CD8-positive, alpha-beta memory T cell (primary cell): ENCODE measurements around the gene MARCHF10. TPM values are rescaled to one million over a fixed set of nuclear protein-coding genes. Genes with fewer than 3 reads are reported as not detected.
"Not testable (repeated sequence)": the region's sequence is repeated elsewhere in the genome, so short reads cannot be mapped to it uniquely, and the experiment has no call there.

Source experiments
- CTCF ChIA-PET: fragments of 350-600 bp; sonication (Branson Sonifier 250); formaldehyde crosslinking; loops from one replicate; lab custom pipeline; 2021; ENCODE audit warnings: antibody characterized with exemption; lab: Charles Lee
- POLR2A ChIA-PET: fragments of 350-600 bp; sonication (Branson Sonifier 250); formaldehyde crosslinking; loops from one replicate; lab custom pipeline; 2021; ENCODE audit warnings: antibody characterized with exemption; lab: Charles Lee
- DNase-seq, 5 donors: peaks; one replicate each; pipeline versions ENCODE4 v3.0.0 to v3.0.0-alpha.2; 2020 to 2022; ENCODE audit warnings: mixed read lengths in 1 of 5
- H3K27ac ChIP-seq: one replicate; pipeline ENCODE4 v1.7.0; 2013; ENCODE audit warnings: low read depth, mild to moderate bottlenecking, low read length, moderate library complexity
- H3K27me3 ChIP-seq: 2 replicates; pipeline ENCODE4 v1.7.0; 2013; ENCODE audit warnings: low read length, mild to moderate bottlenecking; ENCODE audit not compliant: insufficient read depth, poor library complexity, severe bottlenecking
- H3K36me3 ChIP-seq: 2 replicates; pipeline ENCODE4 v1.7.0; 2013; ENCODE audit warnings: mild to moderate bottlenecking, low read length, moderate library complexity; ENCODE audit not compliant: insufficient read depth
- H3K4me1 ChIP-seq: 2 replicates; pipeline ENCODE4 v1.7.0; 2013; ENCODE audit warnings: mild to moderate bottlenecking, low read length, moderate library complexity; ENCODE audit not compliant: insufficient read depth
- H3K4me3 ChIP-seq: 2 replicates; pipeline ENCODE4 v1.7.0; 2013; ENCODE audit warnings: mild to moderate bottlenecking, low read length
- H3K9me3 ChIP-seq: 2 replicates; pipeline ENCODE4 v1.7.0; 2013; ENCODE audit warnings: mild to moderate bottlenecking, low read length
- H3K27ac Mint-ChIP-seq, 8 donors: one replicate each; pipeline ENCODE4 v1.8.0; 2020 to 2021; ENCODE audit warnings: mixed read lengths in 8 of 8, mild to moderate bottlenecking in 6 of 8, inconsistent platforms in 3 of 8, moderate library complexity in 3 of 8
- H3K27me3 Mint-ChIP-seq, 2 donors: one replicate each; pipeline ENCODE4 v1.8.0; 2020 to 2021; ENCODE audit warnings: mixed read lengths in 2 of 2, mild to moderate bottlenecking in 1 of 2, moderate library complexity in 1 of 2
- H3K36me3 Mint-ChIP-seq, 3 donors: one replicate each; pipeline ENCODE4 v1.8.0; 2020 to 2021; ENCODE audit warnings: mixed read lengths in 3 of 3, inconsistent platforms in 1 of 3, mild to moderate bottlenecking in 1 of 3
- H3K4me1 Mint-ChIP-seq, 3 donors: one replicate each; pipeline ENCODE4 v1.8.0; 2020 to 2021; ENCODE audit warnings: mixed read lengths in 3 of 3, inconsistent platforms in 1 of 3, mild to moderate bottlenecking in 1 of 3
- H3K4me3 Mint-ChIP-seq, 7 donors: one replicate each; pipeline ENCODE4 v1.8.0; 2020 to 2021; ENCODE audit warnings: mixed read lengths in 7 of 7, mild to moderate bottlenecking in 6 of 7, moderate library complexity in 4 of 7, inconsistent platforms in 2 of 7
- H3K9me3 Mint-ChIP-seq, 5 donors: one replicate each; pipeline ENCODE4 v1.8.0; 2020 to 2022; ENCODE audit warnings: mixed read lengths in 5 of 5, mild to moderate bottlenecking in 3 of 5, moderate library complexity in 2 of 5, inconsistent platforms in 1 of 5
- polyA plus RNA-seq: library from polyadenylated mRNA; unstranded; fragments of 300-500 nt; fragmentation: Illumina TruSeq; gene quantifications from one replicate; pipeline ENCODE4 v1.2.3, GENCODE V29; 2021
- total RNA-seq, 2 experiments: library from RNA; stranded (reverse); gene quantifications; one replicate each; pipeline ENCODE4 v1.2.3, GENCODE V29; 2021

Gene MARCHF10
- total and polyA plus RNA-seq, 3 experiments from 2014 or later = 0.86 TPM; not detected in 2

DNA sequence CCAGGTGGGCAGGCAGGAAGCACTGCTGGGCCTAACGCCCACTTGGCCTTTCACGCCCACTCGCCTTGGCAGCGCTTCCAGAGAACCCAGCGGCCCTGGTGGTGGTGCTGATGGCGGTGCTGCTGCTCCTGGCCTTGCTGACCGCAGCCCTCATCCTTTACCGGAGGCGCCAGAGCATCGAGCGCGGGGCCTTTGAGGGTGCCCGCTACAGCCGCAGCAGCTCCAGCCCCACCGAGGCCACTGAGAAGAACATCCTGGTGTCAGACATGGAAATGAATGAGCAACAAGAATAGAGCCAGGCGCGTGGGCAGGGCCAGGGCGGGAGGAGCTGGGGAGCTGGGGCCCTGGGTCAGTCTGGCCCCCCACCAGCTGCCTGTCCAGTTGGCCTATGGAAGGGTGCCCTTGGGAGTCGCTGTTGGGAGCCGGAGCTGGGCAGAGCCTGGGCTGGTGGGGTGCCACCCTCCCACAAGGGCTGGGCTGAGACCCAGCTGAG lies 115.9 kb downstream of the MARCHF10 start:
- H3K27me3 Mint-ChIP-seq = peaks cover 0 to 9% of the 10 kb centered on the region in 2 donors
- H3K4me3 ChIP-seq = no peak overlapping the region
- no peaks in the 10 kb centered on the region for H3K27me3 ChIP-seq
- H3K4me3 Mint-ChIP-seq = no peak overlapping the region
- no peak overlapping the region for H3K27ac ChIP-seq
- DNase-seq = no peak
- H3K4me1 Mint-ChIP-seq = no peaks in the 10 kb centered on the region
- H3K4me1 ChIP-seq = no peaks in the 10 kb centered on the region
- ChIA-PET POLR2A (no interaction called here), CTCF (no interaction called here)
- H3K36me3 ChIP-seq = no peaks in the 10 kb centered on the region
- H3K36me3 Mint-ChIP-seq = no peaks in the 10 kb centered on the region
- no peaks in the 10 kb centered on the region for H3K9me3 ChIP-seq
- no peaks in the 10 kb centered on the region for H3K9me3 Mint-ChIP-seq
- no peak overlapping the region for H3K27ac Mint-ChIP-seq

DNA sequence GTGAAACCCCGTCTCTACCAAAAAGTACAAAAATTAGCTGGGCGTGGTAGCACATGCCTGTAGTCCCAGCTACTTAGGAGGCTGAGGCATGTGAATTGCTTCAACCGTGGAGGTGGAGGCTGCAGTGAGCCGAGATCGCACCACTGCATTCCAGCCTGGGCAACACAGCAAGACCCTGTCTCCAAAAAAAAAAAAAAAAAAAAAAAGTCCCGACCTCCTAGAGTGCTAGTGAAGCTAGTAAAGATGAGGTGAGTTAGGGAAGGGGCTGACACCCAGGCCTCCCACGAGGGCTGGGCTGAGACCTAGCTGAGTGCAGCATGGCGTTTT lies 116.6 kb downstream of the MARCHF10 start:
- H3K27me3 Mint-ChIP-seq, H3K9me3 Mint-ChIP-seq, H3K27ac Mint-ChIP-seq, H3K36me3 Mint-ChIP-seq, H3K4me3 ChIP-seq, H3K4me1 Mint-ChIP-seq, H3K4me3 Mint-ChIP-seq, H3K9me3 ChIP-seq, POLR2A ChIA-PET, H3K27me3 ChIP-seq, H3K36me3 ChIP-seq, CTCF ChIA-PET, DNase-seq, H3K4me1 ChIP-seq, H3K27ac ChIP-seq: not testable (repeated sequence)

DNA sequence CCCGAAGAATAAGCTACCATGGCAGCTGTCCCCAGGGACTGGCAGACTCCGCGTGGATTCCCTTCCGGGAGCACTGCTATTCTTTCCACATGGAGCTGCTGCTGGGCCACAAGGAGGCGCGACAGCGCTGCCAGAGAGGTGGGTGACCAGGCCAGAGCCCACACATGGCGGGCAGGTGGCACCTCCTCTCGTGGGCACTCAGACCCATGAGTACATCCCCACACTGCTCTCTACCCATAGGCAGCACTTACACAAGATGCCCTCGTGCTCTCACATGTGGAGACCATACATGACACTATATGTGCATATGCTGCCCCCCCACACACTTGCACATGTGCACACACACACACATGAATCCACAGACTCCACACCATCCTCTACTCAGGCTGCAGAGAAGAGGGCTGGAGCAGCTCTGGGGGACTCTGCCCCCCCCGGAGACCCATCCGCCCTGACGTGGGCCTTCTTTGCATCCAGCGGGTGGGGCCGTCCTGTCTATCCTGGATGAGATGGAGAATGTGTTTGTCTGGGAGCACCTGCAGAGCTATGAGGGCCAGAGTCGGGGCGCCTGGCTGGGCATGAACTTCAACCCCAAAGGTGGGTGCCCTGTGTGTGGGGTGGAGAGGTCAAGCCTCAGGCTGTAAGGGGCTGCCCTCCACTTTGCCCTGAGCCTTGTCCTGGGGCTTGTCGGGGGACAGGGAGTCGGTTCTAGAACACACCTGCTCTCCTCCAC lies 117.8 kb downstream of the MARCHF10 start:
- Histone ChIP-seq H3K9me3 (no peaks in the 10 kb centered on the region), H3K27ac (no peak overlapping the region), H3K27me3 (no peaks in the 10 kb centered on the region), H3K36me3 (no peaks in the 10 kb centered on the region), H3K4me3 (no peak overlapping the region), H3K4me1 (no peaks in the 10 kb centered on the region)
- no peak overlapping the region for H3K4me3 Mint-ChIP-seq
- H3K27ac Mint-ChIP-seq = no peak overlapping the region
- H3K4me1 Mint-ChIP-seq = no peaks in the 10 kb centered on the region
- peaks cover 0 to 5% of the 10 kb centered on the region in 2 donors for H3K27me3 Mint-ChIP-seq
- no peaks in the 10 kb centered on the region for H3K9me3 Mint-ChIP-seq
- ChIA-PET POLR2A (no interaction called here), CTCF (no interaction called here)
- H3K36me3 Mint-ChIP-seq = no peaks in the 10 kb centered on the region
- DNase-seq = no peak

- Histone ChIP-seq H3K4me1 (no peaks in the 10 kb centered on the region), H3K27ac (no peak overlapping the region), H3K9me3 (no peaks in the 10 kb centered on the region), H3K27me3 (no peaks in the 10 kb centered on the region), H3K4me3 (no peak overlapping the region), H3K36me3 (no peaks in the 10 kb centered on the region)
- Mint-ChIP-seq H3K27me3 (peaks cover 0 to 4% of the 10 kb centered on the region in 2 donors), H3K27ac (no peak overlapping the region), H3K4me1 (no peaks in the 10 kb centered on the region), H3K4me3 (no peak overlapping the region), H3K9me3 (no peaks in the 10 kb centered on the region), H3K36me3 (no peaks in the 10 kb centered on the region)
- CTCF ChIA-PET = no interaction called here
- no peak for DNase-seq
- POLR2A ChIA-PET = no interaction called here
Measured at GRCh38 chr17:62689441-62690167, 118.5 kb downstream of the MARCHF10 start.

DNA sequence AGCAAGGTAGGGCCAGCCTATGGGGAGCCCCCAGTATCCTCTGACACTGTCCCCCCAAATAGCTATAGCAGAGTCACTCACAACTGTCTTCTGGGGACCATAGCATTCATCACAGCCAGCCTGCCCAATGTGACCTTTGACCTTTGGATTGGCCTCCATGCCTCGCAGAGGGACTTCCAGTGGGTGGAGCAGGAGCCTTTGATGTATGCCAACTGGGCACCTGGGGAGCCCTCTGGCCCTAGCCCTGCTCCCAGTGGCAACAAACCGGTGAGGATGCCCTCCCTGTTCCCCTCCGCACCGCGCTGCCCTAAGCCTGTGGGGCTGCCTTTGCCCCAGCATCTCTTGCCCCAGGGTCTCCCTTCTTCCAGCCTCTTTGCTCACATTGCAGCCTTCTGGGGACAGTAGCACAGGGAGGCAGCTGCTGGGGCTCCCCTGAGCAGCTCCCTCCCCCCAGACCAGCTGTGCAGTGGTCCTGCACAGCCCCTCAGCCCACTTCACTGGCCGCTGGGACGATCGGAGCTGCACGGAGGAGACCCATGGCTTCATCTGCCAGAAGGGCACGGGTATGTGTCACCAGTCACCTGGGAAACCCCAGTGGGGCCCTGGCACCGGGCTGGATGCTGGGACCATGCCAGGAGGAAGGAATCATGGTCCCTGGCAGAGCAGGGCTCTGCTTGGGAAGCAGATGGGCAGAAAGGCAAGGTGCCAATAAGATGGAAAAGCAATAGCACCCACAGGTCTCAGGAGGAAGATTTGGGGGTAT lies 119.5 kb downstream of the MARCHF10 start:
- POLR2A ChIA-PET = no interaction called here
- H3K4me3 ChIP-seq = no peak overlapping the region
- Mint-ChIP-seq H3K9me3 (no peaks in the 10 kb centered on the region), H3K4me3 (no peak overlapping the region), H3K4me1 (no peaks in the 10 kb centered on the region), H3K27me3 (peaks cover 0 to 3% of the 10 kb centered on the region in 2 donors), H3K27ac (no peak overlapping the region), H3K36me3 (no peaks in the 10 kb centered on the region)
- H3K27ac ChIP-seq = no peak overlapping the region
- no peaks in the 10 kb centered on the region for H3K9me3 ChIP-seq
- CTCF ChIA-PET = no interaction called here
- H3K27me3 ChIP-seq = no peaks in the 10 kb centered on the region
- DNase-seq = no peak
- no peaks in the 10 kb centered on the region for H3K36me3 ChIP-seq
- H3K4me1 ChIP-seq = no peaks in the 10 kb centered on the region

DNA sequence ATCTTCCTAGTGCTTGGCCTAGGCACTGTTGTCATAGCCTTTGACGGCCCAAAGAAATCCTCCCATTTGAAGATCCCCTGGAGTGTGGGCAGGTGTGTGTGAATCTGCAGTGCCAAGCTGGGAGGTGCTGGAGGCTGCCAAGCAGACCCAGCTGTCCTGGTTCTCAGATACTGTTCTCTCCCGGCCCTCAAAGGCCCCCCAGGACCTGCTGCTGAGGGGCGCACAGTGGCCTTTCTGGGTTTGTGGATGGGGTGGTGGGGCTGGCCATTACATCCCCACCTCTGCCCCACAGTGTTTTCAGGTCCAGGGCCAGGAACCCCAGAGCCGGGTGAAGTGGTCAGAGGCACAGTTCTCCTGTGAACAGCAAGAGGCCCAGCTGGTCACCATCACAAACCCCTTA lies 120.1 kb downstream of the MARCHF10 start:
- ChIA-PET CTCF (no interaction called here), POLR2A (no interaction called here)
- DNase-seq = no peak
- peaks cover 0 to 3% of the 10 kb centered on the region in 2 donors for H3K27me3 Mint-ChIP-seq
- Histone ChIP-seq H3K27me3 (no peaks in the 10 kb centered on the region), H3K36me3 (no peaks in the 10 kb centered on the region), H3K9me3 (no peaks in the 10 kb centered on the region), H3K27ac (no peak overlapping the region), H3K4me3 (no peak overlapping the region), H3K4me1 (no peaks in the 10 kb centered on the region)
- H3K4me3 Mint-ChIP-seq = no peak overlapping the region
- no peaks in the 10 kb centered on the region for H3K9me3 Mint-ChIP-seq
- no peaks in the 10 kb centered on the region for H3K36me3 Mint-ChIP-seq
- no peaks in the 10 kb centered on the region for H3K4me1 Mint-ChIP-seq
- H3K27ac Mint-ChIP-seq = no peak overlapping the region

DNA sequence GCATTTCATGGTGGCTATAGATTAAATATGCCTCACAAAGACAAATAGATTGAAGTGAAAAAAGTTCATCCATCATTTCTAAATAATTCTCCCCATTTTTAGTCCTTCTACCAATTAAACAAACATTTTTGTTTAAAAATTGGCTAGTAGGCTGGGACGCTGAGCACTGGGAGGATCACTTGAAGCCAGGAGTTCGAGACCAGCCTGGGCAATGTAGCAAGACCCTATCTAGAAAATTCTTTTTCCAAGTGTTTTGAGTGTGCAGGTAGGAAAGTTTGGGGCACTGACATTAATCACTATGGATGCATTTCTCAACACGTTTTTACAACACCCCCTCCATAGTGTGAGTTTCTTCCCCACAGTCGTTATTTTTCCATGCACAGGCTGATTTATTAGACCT lies 123.9 kb downstream of the MARCHF10 start:
- Mint-ChIP-seq H3K4me1 (no peaks in the 10 kb centered on the region), H3K27ac (no peak overlapping the region), H3K27me3 (peaks cover 0 to 3% of the 10 kb centered on the region in 2 donors), H3K9me3 (no peaks in the 10 kb centered on the region), H3K4me3 (no peak overlapping the region), H3K36me3 (no peaks in the 10 kb centered on the region)
- POLR2A ChIA-PET = no interaction called here
- H3K27ac ChIP-seq = no peak overlapping the region
- no peak for DNase-seq
- no peaks in the 10 kb centered on the region for H3K4me1 ChIP-seq
- H3K36me3 ChIP-seq = no peaks in the 10 kb centered on the region
- CTCF ChIA-PET = no interaction called here
- no peak overlapping the region for H3K4me3 ChIP-seq
- H3K9me3 ChIP-seq = no peaks in the 10 kb centered on the region
- H3K27me3 ChIP-seq = no peaks in the 10 kb centered on the region

DNA sequence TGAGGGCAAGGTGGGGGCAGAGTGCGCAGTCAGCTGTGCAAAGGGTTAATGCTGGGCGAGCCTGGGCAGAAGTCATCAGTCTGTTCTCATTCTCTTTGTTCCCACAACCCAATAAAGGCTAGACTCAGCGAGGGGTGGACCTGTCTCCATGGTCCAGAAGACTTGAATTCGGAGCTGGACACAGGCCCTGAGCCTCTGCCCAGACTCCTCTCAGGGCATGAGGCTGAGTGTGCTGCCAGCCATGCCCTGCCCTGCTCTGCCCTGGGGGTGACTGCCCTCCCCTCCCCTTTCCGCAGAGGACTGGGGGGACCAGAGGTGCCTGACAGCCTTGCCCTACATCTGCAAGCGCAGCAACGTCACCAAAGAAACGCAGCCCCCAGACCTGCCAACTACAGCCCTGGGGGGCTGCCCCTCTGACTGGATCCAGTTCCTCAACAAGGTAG lies 126.2 kb downstream of the MARCHF10 start:
- H3K27me3 ChIP-seq = no peaks in the 10 kb centered on the region
- POLR2A ChIA-PET = no interaction called here
- no peaks in the 10 kb centered on the region for H3K36me3 Mint-ChIP-seq

More for the DNA sequence above, 126.2 kb downstream of the MARCHF10 start:
- Mint-ChIP-seq H3K4me3 (no peak overlapping the region), H3K4me1 (no peaks in the 10 kb centered on the region), H3K27ac (no peak overlapping the region), H3K9me3 (no peaks in the 10 kb centered on the region), H3K27me3 (no peaks in the 10 kb centered on the region)
- CTCF ChIA-PET = no interaction called here
- no peak overlapping the region for H3K27ac ChIP-seq
- no peaks in the 10 kb centered on the region for H3K4me1 ChIP-seq
- no peaks in the 10 kb centered on the region for H3K36me3 ChIP-seq
- no peaks in the 10 kb centered on the region for H3K9me3 ChIP-seq
- DNase-seq = no peak
- no peak overlapping the region for H3K4me3 ChIP-seq
